Skeletal muscle satellite cell (primary cell): ENCODE data around the gene CAPRIN2.

ENCODE experiments used
- H3K27me3 ChIP-seq: 2 replicates; pipeline ENCODE4 v1.7.0; 2013; ENCODE audit warnings: low read length; ENCODE audit not compliant: control insufficient read depth, insufficient read depth
- H3K36me3 ChIP-seq: 2 replicates; pipeline ENCODE4 v1.7.0; 2013; ENCODE audit warnings: mild to moderate bottlenecking, control low read depth, low read length; ENCODE audit not compliant: insufficient read depth
- H3K4me1 ChIP-seq: 2 replicates; pipeline ENCODE4 v1.7.0; 2013; ENCODE audit warnings: low read length; ENCODE audit not compliant: control insufficient read depth, insufficient read depth
- H3K4me2 ChIP-seq: 2 replicates; pipeline ENCODE4 v1.7.0; 2013; ENCODE audit warnings: mild to moderate bottlenecking, low read length
- H3K4me3 ChIP-seq: 2 replicates; pipeline ENCODE4 v1.7.0; 2013; ENCODE audit warnings: low read length
- H3K9ac ChIP-seq: 2 replicates; pipeline ENCODE4 v1.7.0; 2013; ENCODE audit warnings: mild to moderate bottlenecking, low read depth, low read length, moderate library complexity
- H3K9me3 ChIP-seq: replicated peaks from 2 replicates; pipeline ENCODE4 v1.7.0; 2013; ENCODE audit warnings: mild to moderate bottlenecking, control low read depth, low read length

The CAPRIN2 gene

GRCh38 chr12:30785630-30786029 is 30.9 kb upstream of the CAPRIN2 start:
- no peaks in the 10 kb centered on the region for H3K36me3 ChIP-seq
- H3K9ac ChIP-seq, result no peak overlapping the region
- H3K4me1 ChIP-seq, result no peaks in the 10 kb centered on the region
- no peaks in the 10 kb centered on the region for H3K27me3 ChIP-seq
- H3K4me3 ChIP-seq, result no peak overlapping the region
- H3K4me2 ChIP-seq, result no peak overlapping the region
- H3K9me3 ChIP-seq, result no peaks in the 10 kb centered on the region

- Histone ChIP-seq H3K27me3 (no peaks in the 10 kb centered on the region), H3K9me3 (no peaks in the 10 kb centered on the region), H3K4me2 (no peak overlapping the region), H3K36me3 (no peaks in the 10 kb centered on the region), H3K4me1 (no peaks in the 10 kb centered on the region), H3K4me3 (no peak overlapping the region), H3K9ac (no peak overlapping the region)
Measured at GRCh38 chr12:30784508-30784907, 29.8 kb upstream of the CAPRIN2 start.

- H3K4me2 ChIP-seq, result no peak overlapping the region
- H3K36me3 ChIP-seq, result no peaks in the 10 kb centered on the region
- no peak overlapping the region for H3K4me3 ChIP-seq
- H3K27me3 ChIP-seq, result no peaks in the 10 kb centered on the region
- H3K4me1 ChIP-seq, result no peaks in the 10 kb centered on the region
- H3K9me3 ChIP-seq, result no peaks in the 10 kb centered on the region
- no peak overlapping the region for H3K9ac ChIP-seq
Measured at GRCh38 chr12:30783946-30784345, 29.2 kb upstream of the CAPRIN2 start.

GRCh38 chr12:30782316-30783173 is 27.8 kb upstream of the CAPRIN2 start:
- Histone ChIP-seq H3K4me3 (no peak overlapping the region), H3K4me1 (no peaks in the 10 kb centered on the region), H3K36me3 (no peaks in the 10 kb centered on the region), H3K4me2 (no peak overlapping the region), H3K27me3 (no peaks in the 10 kb centered on the region), H3K9me3 (no peaks in the 10 kb centered on the region), H3K9ac (no peak overlapping the region)

- no peaks in the 10 kb centered on the region for H3K4me1 ChIP-seq
- no peak overlapping the region for H3K9ac ChIP-seq
- no peaks in the 10 kb centered on the region for H3K9me3 ChIP-seq
- no peak overlapping the region for H3K4me3 ChIP-seq
- no peaks in the 10 kb centered on the region for H3K27me3 ChIP-seq
- no peak overlapping the region for H3K4me2 ChIP-seq
- H3K36me3 ChIP-seq, result no peaks in the 10 kb centered on the region
Measured at GRCh38 chr12:30779578-30779977, 24.8 kb upstream of the CAPRIN2 start.

GRCh38 chr12:30779178-30779577 is 24.4 kb upstream of the CAPRIN2 start:
- Histone ChIP-seq H3K9ac (no peak overlapping the region), H3K4me2 (no peak overlapping the region), H3K4me1 (no peaks in the 10 kb centered on the region), H3K4me3 (no peak overlapping the region), H3K27me3 (no peaks in the 10 kb centered on the region), H3K9me3 (no peaks in the 10 kb centered on the region), H3K36me3 (no peaks in the 10 kb centered on the region)

GRCh38 chr12:30774599-30774998 is 19.8 kb upstream of the CAPRIN2 start:
- no peaks in the 10 kb centered on the region for H3K36me3 ChIP-seq

GRCh38 chr12:30769802-30770201 is 15.1 kb upstream of the CAPRIN2 start:
- H3K36me3 ChIP-seq, result no peaks in the 10 kb centered on the region
- no peak overlapping the region for H3K9ac ChIP-seq
- no peak overlapping the region for H3K4me2 ChIP-seq
- H3K9me3 ChIP-seq, result no peaks in the 10 kb centered on the region
- H3K4me3 ChIP-seq, result no peak overlapping the region
- no peaks in the 10 kb centered on the region for H3K27me3 ChIP-seq
- no peaks in the 10 kb centered on the region for H3K4me1 ChIP-seq

More at GRCh38 chr12:30774599-30774998, 19.8 kb upstream of the CAPRIN2 start:
- Histone ChIP-seq H3K9ac (no peak overlapping the region), H3K4me2 (no peak overlapping the region), H3K9me3 (no peaks in the 10 kb centered on the region), H3K4me3 (no peak overlapping the region), H3K4me1 (no peaks in the 10 kb centered on the region), H3K27me3 (no peaks in the 10 kb centered on the region)

- Histone ChIP-seq H3K4me2 (no peak overlapping the region), H3K4me1 (no peaks in the 10 kb centered on the region), H3K9me3 (no peaks in the 10 kb centered on the region), H3K9ac (no peak overlapping the region), H3K36me3 (no peaks in the 10 kb centered on the region), H3K27me3 (no peaks in the 10 kb centered on the region), H3K4me3 (no peak overlapping the region)
Measured at GRCh38 chr12:30764251-30764650, 9.5 kb upstream of the CAPRIN2 start.

GRCh38 chr12:30763053-30763452 is 8.3 kb upstream of the CAPRIN2 start:
- no peaks in the 10 kb centered on the region for H3K27me3 ChIP-seq
- no peak overlapping the region for H3K4me2 ChIP-seq
- H3K4me1 ChIP-seq, result no peaks in the 10 kb centered on the region
- no peaks in the 10 kb centered on the region for H3K9me3 ChIP-seq
- H3K9ac ChIP-seq, result no peak overlapping the region
- no peak overlapping the region for H3K4me3 ChIP-seq
- no peaks in the 10 kb centered on the region for H3K36me3 ChIP-seq

GRCh38 chr12:30761730-30762129 is 7.0 kb upstream of the CAPRIN2 start:
- no peak overlapping the region for H3K4me2 ChIP-seq
- no peak overlapping the region for H3K4me3 ChIP-seq
- H3K36me3 ChIP-seq, result no peaks in the 10 kb centered on the region
- H3K9ac ChIP-seq, result no peak overlapping the region
- H3K9me3 ChIP-seq, result no peaks in the 10 kb centered on the region
- no peaks in the 10 kb centered on the region for H3K27me3 ChIP-seq
- H3K4me1 ChIP-seq, result no peaks in the 10 kb centered on the region

- H3K36me3 ChIP-seq, result no peaks in the 10 kb centered on the region
- H3K9ac ChIP-seq, result no peak overlapping the region
- no peaks in the 10 kb centered on the region for H3K9me3 ChIP-seq
- H3K4me1 ChIP-seq, result peaks cover 18% of the 10 kb centered on the region
- no peak overlapping the region for H3K4me3 ChIP-seq
- no peak overlapping the region for H3K4me2 ChIP-seq
- no peaks in the 10 kb centered on the region for H3K27me3 ChIP-seq
Measured at GRCh38 chr12:30757316-30757715, 2.6 kb upstream of the CAPRIN2 start.
